HEK293T (cell line): ENCODE measurements around the gene ENOSF1.

Source experiments
- CTCF ChIA-PET: fragments of 350-600 bp; formaldehyde crosslinking; extraction: SDS; loops from one replicate; lab custom pipeline; 2021; ENCODE audit warnings: antibody characterized with exemption, inconsistent platforms; lab: Yijun Ruan, JAX
- POLR2A ChIA-PET: fragments of 350-600 bp; formaldehyde crosslinking; extraction: SDS; loops from one replicate; lab custom pipeline; 2020; ENCODE audit warnings: antibody characterized with exemption, inconsistent platforms; lab: Yijun Ruan, JAX
- DNase-seq: peaks from one replicate; pipeline ENCODE4 v3.0.0; 2012; ENCODE audit warnings: mixed read lengths; ENCODE audit errors: extremely low spot score
- ARNT ChIP-seq: fragments of 450-650 bp; IDR thresholded peaks from 2 replicates; pipeline ENCODE4 v1.6.1; 2017; ENCODE audit warnings: mild to moderate bottlenecking
- BHLHE40 ChIP-seq: fragments of 450-650 bp; IDR thresholded peaks from 2 replicates; pipeline ENCODE4 v1.6.1; 2016; ENCODE audit warnings: mild to moderate bottlenecking, moderate library complexity, borderline replicate concordance
- CTBP1 ChIP-seq: fragments of 450-650 bp; IDR thresholded peaks from 2 replicates; pipeline ENCODE4 v1.6.1; 2016; ENCODE audit warnings: borderline replicate concordance
- ELF4 ChIP-seq: fragments of 450-650 bp; IDR thresholded peaks from 2 replicates; pipeline ENCODE4 v1.6.1; 2017; ENCODE audit warnings: antibody characterized with exemption
- FOXA1 ChIP-seq: fragments of 450-650 bp; IDR thresholded peaks from 2 replicates; pipeline ENCODE4 v1.6.1; 2016; ENCODE audit warnings: mild to moderate bottlenecking
- FOXK2 ChIP-seq: fragments of 450-650 bp; IDR thresholded peaks from 2 replicates; pipeline ENCODE4 v1.6.1; 2016; ENCODE audit warnings: mild to moderate bottlenecking
- FOXM1 ChIP-seq: fragments of 450-650 bp; IDR thresholded peaks from 2 replicates; pipeline ENCODE4 v1.6.1; 2017; ENCODE audit warnings: mild to moderate bottlenecking, borderline replicate concordance
- HDGF ChIP-seq: fragments of 450-650 bp; IDR thresholded peaks from 2 replicates; pipeline ENCODE4 v1.6.1; 2017; ENCODE audit warnings: antibody characterized with exemption, borderline replicate concordance
- L3MBTL2 ChIP-seq: fragments of 450-650 bp; conservative IDR thresholded peaks from 2 replicates; pipeline ENCODE4 v1.6.1; 2016; ENCODE audit warnings: mild to moderate bottlenecking
- LEF1 ChIP-seq: fragments of 450-650 bp; IDR thresholded peaks from 2 replicates; pipeline ENCODE4 v1.6.1; 2017; ENCODE audit warnings: mild to moderate bottlenecking, borderline replicate concordance
- NFRKB ChIP-seq: fragments of 450-650 bp; IDR thresholded peaks from 2 replicates; pipeline ENCODE4 v1.6.1; 2016; ENCODE audit warnings: mild to moderate bottlenecking, moderate library complexity
- PKNOX1 ChIP-seq: fragments of 450-650 bp; IDR thresholded peaks from 2 replicates; pipeline ENCODE4 v1.6.1; 2016
- SP1 ChIP-seq: fragments of 450-650 bp; IDR thresholded peaks from 2 replicates; pipeline ENCODE4 v1.6.1; 2017
- SUZ12 ChIP-seq: fragments of 450-650 bp; IDR thresholded peaks from 2 replicates; pipeline ENCODE4 v1.6.1; 2016; ENCODE audit warnings: mild to moderate bottlenecking
- TARDBP ChIP-seq: fragments of 450-650 bp; IDR thresholded peaks from 2 replicates; pipeline ENCODE4 v1.6.1; 2016
- ZNF384 ChIP-seq: fragments of 450-650 bp; IDR thresholded peaks from 2 replicates; pipeline ENCODE4 v1.6.1; 2016

Gene ENOSF1

GRCh38 chr18:654601-655000 lies 57.8 kb downstream of the ENOSF1 start:
- DNase-seq = no peak
- ChIA-PET CTCF (interaction anchor here (0.6 kb wide), 1 partner anchor 50 kb away, joined by 3 read pairs; no protein-coding TSS in a partner anchor), POLR2A (no interaction called here)
- no peak for TF ChIP-seq ARNT
- TF ChIP-seq HDGF = no peak
- no peak for TF ChIP-seq ELF4
- TF ChIP-seq FOXK2 = no peak
- no peak for TF ChIP-seq FOXA1
- no peak for TF ChIP-seq NFRKB
- TF ChIP-seq TARDBP = no peak
- no peak for TF ChIP-seq FOXM1
- TF ChIP-seq CTBP1 = no peak
- TF ChIP-seq SP1 = no peak
- no peak for TF ChIP-seq SUZ12
- no peak for TF ChIP-seq LEF1
- no peak for TF ChIP-seq PKNOX1
- no peak for TF ChIP-seq ZNF384
- no peak for TF ChIP-seq L3MBTL2
- no peak for TF ChIP-seq BHLHE40

GRCh38 chr18:653512-653911 lies 58.9 kb downstream of the ENOSF1 start:
- ChIA-PET POLR2A (no interaction called here), CTCF (no interaction called here)
- no peak for DNase-seq
- no peak for TF ChIP-seq ELF4
- TF ChIP-seq ARNT = no peak
- TF ChIP-seq L3MBTL2 = no peak

- CTCF ChIA-PET = no interaction called here
- DNase-seq = no peak
- no peak for TF ChIP-seq BHLHE40
- TF ChIP-seq TARDBP = no peak
- no peak for TF ChIP-seq FOXK2
- no peak for TF ChIP-seq LEF1
- TF ChIP-seq SP1 = no peak
- TF ChIP-seq NFRKB = no peak
- TF ChIP-seq ARNT = no peak
- no peak for TF ChIP-seq ELF4
- TF ChIP-seq ZNF384 = no peak
- no peak for TF ChIP-seq FOXM1
- POLR2A ChIA-PET = no interaction called here
Measured at GRCh38 chr18:652131-652530, 60.3 kb downstream of the ENOSF1 start.

GRCh38 chr18:650428-650858 lies 62.0 kb downstream of the ENOSF1 start:
- no peak for TF ChIP-seq TARDBP
- no peak for TF ChIP-seq HDGF
- no peak for TF ChIP-seq ZNF384
- no peak for TF ChIP-seq ELF4
- no peak for TF ChIP-seq ARNT
- TF ChIP-seq FOXM1 = no peak
- no peak for TF ChIP-seq NFRKB
- no peak for TF ChIP-seq FOXA1
- TF ChIP-seq BHLHE40 = no peak
- POLR2A ChIA-PET = interaction anchor here (1.0 kb wide), 1 partner anchor 8 kb away, joined by 7 read pairs; no protein-coding TSS in a partner anchor
- no peak for DNase-seq
- CTCF ChIA-PET = no interaction called here

GRCh38 chr18:649341-649740 lies 63.1 kb downstream of the ENOSF1 start:
- ChIA-PET CTCF (no interaction called here), POLR2A (interaction anchor here (1.0 kb wide), 1 partner anchor 9 kb away, joined by 7 read pairs; no protein-coding TSS in a partner anchor)
- no peak for TF ChIP-seq ELF4
- no peak for TF ChIP-seq SP1
- TF ChIP-seq BHLHE40 = no peak
- no peak for TF ChIP-seq FOXM1
- no peak for TF ChIP-seq TARDBP
- TF ChIP-seq ARNT = no peak
- TF ChIP-seq SUZ12 = no peak
- TF ChIP-seq PKNOX1 = no peak
- no peak for TF ChIP-seq FOXK2
- no peak for TF ChIP-seq NFRKB
- TF ChIP-seq ZNF384 = no peak
- TF ChIP-seq HDGF = no peak
- no peak for TF ChIP-seq FOXA1
- no peak for TF ChIP-seq CTBP1
- no peak for DNase-seq

- ChIA-PET CTCF (no interaction called here), POLR2A (no interaction called here)
- TF ChIP-seq BHLHE40 (no peak), FOXM1 (no peak), TARDBP (no peak), L3MBTL2 (no peak), FOXA1 (no peak), FOXK2 (no peak), SUZ12 (no peak), ELF4 (no peak), NFRKB (no peak), ZNF384 (no peak)
- DNase-seq = no peak
Measured at GRCh38 chr18:647304-647703, 65.1 kb downstream of the ENOSF1 start.

GRCh38 chr18:644395-645004 lies 67.9 kb downstream of the ENOSF1 start:
- ChIA-PET CTCF (no interaction called here), POLR2A (no interaction called here)
- no peak for DNase-seq
- TF ChIP-seq SP1 (no peak), BHLHE40 (no peak), FOXM1 (no peak), SUZ12 (no peak), ZNF384 (no peak), ARNT (no peak), NFRKB (no peak), HDGF (no peak), PKNOX1 (no peak), L3MBTL2 (no peak), LEF1 (no peak), FOXK2 (no peak), CTBP1 (no peak)
